ENCODE data around the gene HPGDS.
"Not testable (repeated sequence)": the region's sequence is repeated elsewhere in the genome, so short reads cannot be mapped to it uniquely, and the experiment has no call there.

Gene HPGDS

DNA sequence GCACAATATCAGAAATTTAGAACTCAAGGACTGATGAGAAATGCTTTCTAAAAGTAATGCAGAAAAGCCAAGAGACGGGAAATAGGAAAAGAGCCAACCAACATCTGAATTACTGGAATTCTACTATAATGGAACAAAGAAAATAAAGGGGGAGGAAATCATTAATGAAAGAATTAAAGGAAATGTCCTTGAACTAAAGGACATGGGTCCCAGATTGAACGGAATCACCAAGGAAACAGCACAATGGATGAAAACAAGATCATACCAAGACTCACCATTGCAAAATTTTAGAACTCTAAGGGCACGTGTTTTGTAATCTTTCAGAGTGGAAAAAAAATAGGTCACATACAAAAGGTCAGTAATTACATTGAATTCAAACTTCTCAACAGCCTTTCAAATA, 35.9 kb downstream of the HPGDS start:
- DNase-seq, result no peak

DNA sequence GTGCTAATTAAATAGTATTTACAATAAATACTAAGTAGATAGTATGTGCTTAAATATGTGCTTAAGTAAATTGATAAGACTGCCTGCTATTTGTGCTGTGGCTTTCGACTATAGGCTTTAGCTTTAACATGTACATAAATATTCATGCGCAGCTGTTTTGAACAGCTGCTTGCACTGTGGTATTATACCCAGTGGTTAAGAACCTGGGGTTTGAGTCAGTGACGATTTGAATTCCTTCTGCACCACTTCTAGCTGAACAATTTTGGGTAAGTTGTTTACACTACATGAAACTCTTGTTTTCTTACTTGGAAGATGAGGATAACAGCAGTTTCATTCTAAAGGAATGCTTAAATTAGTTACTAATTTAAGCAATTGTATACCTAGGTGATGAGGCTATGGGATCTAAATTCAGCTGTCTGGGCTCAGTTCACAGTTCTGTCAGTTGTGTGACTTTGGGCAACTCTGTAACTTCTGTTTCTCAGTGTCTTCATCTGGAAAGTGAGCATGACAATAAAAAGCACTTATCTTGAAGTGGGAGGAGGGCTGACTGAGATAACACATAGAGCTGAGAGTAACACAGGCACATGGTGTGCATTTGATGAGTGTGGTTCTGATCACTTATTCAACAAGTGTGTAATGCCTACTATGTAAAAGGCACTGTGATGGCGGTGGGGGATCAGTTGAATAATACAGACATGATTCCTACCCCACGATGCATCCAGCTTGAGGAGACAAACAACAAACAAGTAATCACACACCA, 37.0 kb downstream of the HPGDS start:
- no peak for DNase-seq

- no peak for DNase-seq
Observed at GRCh38 chr4:94304365-94304971, 38.2 kb downstream of the HPGDS start.

- DNase-seq, result no peak
Observed at GRCh38 chr4:94302191-94302590, 40.4 kb downstream of the HPGDS start.

GRCh38 chr4:94298725-94299252, 43.8 kb downstream of the HPGDS start:
- DNase-seq, result no peak

GRCh38 chr4:94295473-94295872, 47.2 kb downstream of the HPGDS start:
- DNase-seq, result not testable (repeated sequence)

GRCh38 chr4:94293981-94294380, 48.7 kb downstream of the HPGDS start:
- DNase-seq, result not testable (repeated sequence)

GRCh38 chr4:94290245-94290644, 52.4 kb downstream of the HPGDS start:
- no peak for DNase-seq

- no peak for DNase-seq
Observed at GRCh38 chr4:94285666-94286065, 57.0 kb downstream of the HPGDS start.

DNA sequence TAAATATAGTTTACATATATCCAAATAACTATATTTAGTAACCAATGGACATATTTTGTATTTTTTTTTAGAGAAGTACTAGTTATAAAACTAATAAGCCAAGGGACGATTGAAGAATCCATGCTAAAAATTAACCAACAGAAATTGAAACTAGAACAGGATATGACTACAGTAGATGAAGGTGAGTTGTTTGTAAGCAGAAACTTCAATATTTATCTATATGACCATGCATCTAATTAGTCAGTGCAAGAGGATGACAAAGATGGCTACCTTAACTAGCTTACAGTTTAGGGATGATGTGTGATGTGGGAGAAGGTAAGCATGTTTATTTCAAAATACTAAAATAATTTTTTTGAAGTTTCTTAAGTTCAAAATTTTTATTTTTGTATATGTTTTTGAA, 57.7 kb downstream of the HPGDS start:
- no peak for DNase-seq

DNA sequence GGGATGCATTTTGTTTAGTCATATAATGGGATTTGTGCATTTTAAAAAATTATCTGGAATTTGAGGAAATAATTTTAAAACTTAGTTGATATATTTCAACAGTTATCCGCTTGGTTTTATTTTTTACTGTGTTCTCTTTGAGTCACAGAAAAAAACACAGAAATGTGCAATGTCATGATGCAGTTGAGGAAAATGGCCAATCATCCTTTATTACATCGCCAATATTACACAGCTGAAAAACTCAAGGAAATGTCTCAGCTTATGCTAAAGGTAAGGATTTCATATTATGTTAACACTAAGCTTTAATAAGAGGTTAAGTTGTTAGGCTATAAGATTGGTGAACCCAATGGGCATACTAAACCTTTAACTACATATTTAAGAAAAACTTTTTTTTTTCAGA, 63.9 kb downstream of the HPGDS start:
- no peak for DNase-seq

DNA sequence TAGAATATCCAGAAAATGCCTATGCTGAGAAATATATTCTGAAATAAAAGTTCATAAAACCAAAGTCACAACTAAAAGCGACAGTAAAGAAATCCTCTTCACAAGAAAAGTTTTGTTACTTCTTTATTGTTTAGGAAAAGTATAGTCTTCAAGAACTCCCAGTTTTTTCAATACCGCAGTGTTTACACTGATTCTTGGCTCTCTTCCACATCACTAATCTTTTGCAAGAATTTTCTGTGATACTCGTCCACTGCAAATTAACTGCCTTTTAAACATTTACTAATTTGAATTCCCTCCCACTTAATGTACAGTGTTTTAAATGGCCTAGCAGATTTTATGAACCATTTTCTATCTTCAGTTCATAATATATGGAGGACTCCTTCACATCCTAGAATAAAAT, 65.1 kb downstream of the HPGDS start:
- no peak for DNase-seq

GRCh38 chr4:94276204-94276603, 66.4 kb downstream of the HPGDS start:
- no peak for DNase-seq

DNA sequence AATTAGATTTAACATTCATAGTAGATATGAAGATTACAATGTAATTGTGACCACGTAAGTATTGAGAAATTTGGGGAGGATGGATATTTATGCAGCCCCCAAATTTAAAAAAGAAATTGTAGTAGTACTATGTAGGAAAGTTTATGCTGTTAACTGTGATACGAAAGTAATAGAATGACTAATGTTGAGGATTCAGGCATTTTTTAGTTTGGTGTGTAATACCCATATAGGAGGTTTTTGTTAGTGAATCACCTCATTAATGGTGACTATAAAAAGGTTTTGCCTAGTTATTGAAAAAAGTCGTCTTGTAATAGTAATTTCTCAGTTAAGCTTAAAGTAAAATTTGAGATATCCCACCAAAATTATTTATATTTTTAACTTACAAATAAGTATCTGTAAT, 67.7 kb downstream of the HPGDS start:
- DNase-seq, result no peak

DNA sequence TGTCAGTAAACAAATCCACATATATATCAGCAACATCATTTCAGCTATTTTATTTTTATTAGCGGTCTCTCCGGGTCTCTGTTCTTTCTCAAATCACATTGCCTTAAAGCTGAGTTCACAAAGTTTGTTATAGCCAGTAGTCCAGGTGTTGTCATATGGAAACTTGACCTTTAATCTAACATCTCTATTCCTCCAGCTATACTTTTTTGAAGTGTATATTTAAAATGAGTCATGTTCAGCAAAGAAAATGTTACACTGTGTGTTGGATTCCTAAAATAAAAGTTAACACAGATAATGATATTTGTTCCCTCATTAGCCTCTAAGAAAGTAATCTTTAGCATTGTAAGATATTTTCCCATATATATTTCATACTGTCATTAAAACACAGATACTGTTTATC, 71.4 kb downstream of the HPGDS start:
- no peak for DNase-seq

- no peak for DNase-seq
Observed at GRCh38 chr4:94267037-94267436, 75.6 kb downstream of the HPGDS start.

- no peak for DNase-seq
Observed at GRCh38 chr4:94262163-94263016, 80.2 kb downstream of the HPGDS start.

- no peak for DNase-seq
Observed at GRCh38 chr4:94256828-94257227, 85.8 kb downstream of the HPGDS start.

- no peak for DNase-seq
Observed at GRCh38 chr4:94256144-94256783, 86.4 kb downstream of the HPGDS start.

DNA sequence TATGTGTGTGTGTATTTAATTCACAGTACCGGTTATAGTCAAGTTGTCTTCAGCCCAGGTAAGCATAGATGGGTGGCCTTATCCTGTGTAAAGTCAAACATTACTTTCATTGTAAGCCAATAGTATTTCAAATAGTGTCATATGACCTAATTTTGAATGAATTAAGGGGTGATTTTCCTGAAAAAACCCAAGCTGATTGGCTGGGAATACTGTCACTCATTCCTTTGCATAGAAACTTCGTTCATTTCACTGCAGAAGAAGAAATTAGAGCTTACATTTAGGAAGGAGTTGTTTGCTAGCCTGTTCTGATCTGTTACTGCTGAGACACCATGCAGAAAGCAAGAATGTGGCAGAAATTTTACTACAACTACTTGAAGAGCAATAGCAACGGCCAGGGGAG, 89.6 kb downstream of the HPGDS start:
- no peak for DNase-seq

DNA sequence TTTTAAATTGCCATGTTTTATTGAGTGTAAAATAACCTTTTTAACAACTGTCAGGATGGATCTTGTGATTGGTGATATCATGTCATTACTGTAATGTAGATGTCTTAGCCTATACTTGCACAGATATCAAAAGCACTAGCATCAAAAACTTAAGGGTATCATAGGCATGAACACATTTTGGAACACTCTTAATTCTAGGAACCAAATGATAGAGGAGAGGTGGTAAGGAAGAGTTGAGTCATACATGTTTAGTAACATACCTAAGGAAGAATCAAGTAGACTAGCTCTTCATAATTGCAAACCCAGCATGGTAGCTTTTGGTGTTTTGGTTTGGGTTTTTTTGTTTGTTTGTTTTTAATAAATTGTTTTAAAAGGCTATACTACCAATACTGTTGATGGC, 91.5 kb downstream of the HPGDS start:
- DNase-seq, result no peak
